Uterus (tissue), 4 donors: ENCODE measurements around the gene PIPOX. TPM values are rescaled to one million over a fixed set of nuclear protein-coding genes. Genes with fewer than 3 reads are reported as not detected.

Experiments
- DNase-seq, 2 donors: peaks; one replicate each; pipeline ENCODE4 v3.0.0-alpha.2; 2019 to 2020
- H3K27ac ChIP-seq, 2 donors: fragments of 200-600 bp; sonication (generic); 1 replicate in 1 of 2; 2 replicates in 1 of 2; pipeline ENCODE4 v1.5.1; 2016 to 2018
- H3K27me3 ChIP-seq, 2 donors: fragments of 200-600 bp; sonication (generic); one replicate each; pipeline ENCODE4 v1.5.1; 2018 to 2019; ENCODE audit warnings: control low read depth in 1 of 2
- H3K36me3 ChIP-seq, 2 donors: fragments of 200-600 bp; sonication (generic); one replicate each; pipeline ENCODE4 v1.5.1; 2019; ENCODE audit warnings: control low read depth in 1 of 2
- H3K4me1 ChIP-seq, 2 donors: fragments of 200-600 bp; sonication (generic); one replicate each; pipeline ENCODE4 v1.5.1; 2018 to 2019; ENCODE audit warnings: control low read depth in 1 of 2
- H3K4me3 ChIP-seq, 2 donors: fragments of 200-600 bp; sonication (generic); 1 replicate in 1 of 2; 2 replicates in 1 of 2; pipeline ENCODE4 v1.5.1; 2018 to 2019; ENCODE audit warnings: mild to moderate bottlenecking in 1 of 2
- H3K9me3 ChIP-seq, 2 donors: fragments of 200-600 bp; sonication (generic); one replicate each; pipeline ENCODE4 v1.5.1; 2019; ENCODE audit warnings: control low read depth in 1 of 2
- CTCF ChIP-seq, 4 experiments: fragments of 200-600 bp in 2 of 4; fragments of 450-650 bp in 2 of 4; sonication (generic) in 2 of 4; IDR thresholded peaks; one replicate each; pipeline ENCODE4 v1.5.1; 2016 to 2019; ENCODE audit warnings: antibody characterized with exemption in 4 of 4, mild to moderate bottlenecking in 2 of 4, moderate library complexity in 1 of 4
- POLR2A ChIP-seq, 2 donors: fragments of 450-650 bp; IDR thresholded peaks; one replicate each; pipeline ENCODE4 v1.6.1; 2016; ENCODE audit warnings: antibody characterized with exemption in 2 of 2, mild to moderate bottlenecking in 1 of 2, moderate library complexity in 1 of 2
- intact Hi-C: fragments of 100-400 bp; cut with DNase I; formaldehyde crosslinking; loops from one replicate; pipeline ENCODE4 v1.15.1; 2023; ENCODE audit warnings: low total_unique reads
- total RNA-seq, 4 donors: library from RNA; depleted of rRNA in 3 of 4; stranded (reverse); fragments of >200 nt in 3 of 4; gene quantifications; one replicate each; pipeline versions ENCODE4 v1.1.0 to v1.2.4, GENCODE V29; 2014 to 2023
- donor health status: DM: yes; HTN: yes; CAD: no.

PIPOX gene
- total RNA-seq, 4 donors from 2014 or later: 0.59 to 7.4 (median 2.9) TPM

- intact Hi-C loops: no loop called here
- H3K27ac ChIP-seq: no peak overlapping the region
- no peak overlapping the region for H3K4me3 ChIP-seq
- H3K4me1 ChIP-seq: no peaks in the 10 kb centered on the region
- H3K9me3 ChIP-seq: no peaks in the 10 kb centered on the region
- no peaks in the 10 kb centered on the region for H3K27me3 ChIP-seq
- no peak for TF ChIP-seq POLR2A (IDR thresholded peaks at IDR 0.05)
- TF ChIP-seq CTCF (IDR thresholded peaks at IDR 0.05): no peak
- DNase-seq: no peak
- no peaks in the 10 kb centered on the region for H3K36me3 ChIP-seq
These were observed 3.5 kb downstream of the PIPOX start for GRCh38 chr17:29046473-29046839.

- H3K4me3 ChIP-seq: no peak overlapping the region
- no peaks in the 10 kb centered on the region for H3K9me3 ChIP-seq
- H3K4me1 ChIP-seq: no peaks in the 10 kb centered on the region
- no peaks in the 10 kb centered on the region for H3K27me3 ChIP-seq
- no peak for DNase-seq
- intact Hi-C loops: no loop called here
- no peak for TF ChIP-seq CTCF (IDR thresholded peaks at IDR 0.05)
- no peak for TF ChIP-seq POLR2A (IDR thresholded peaks at IDR 0.05)
- no peak overlapping the region for H3K27ac ChIP-seq
- no peaks in the 10 kb centered on the region for H3K36me3 ChIP-seq
These were observed 5.8 kb downstream of the PIPOX start for GRCh38 chr17:29048440-29049368.

- Histone ChIP-seq H3K9me3 (no peaks in the 10 kb centered on the region), H3K4me1 (no peaks in the 10 kb centered on the region), H3K27ac (no peak overlapping the region), H3K4me3 (no peak overlapping the region), H3K36me3 (no peaks in the 10 kb centered on the region), H3K27me3 (no peaks in the 10 kb centered on the region)
- intact Hi-C loops: no loop called here
- TF ChIP-seq CTCF (IDR thresholded peaks at IDR 0.05) (no peak), POLR2A (IDR thresholded peaks at IDR 0.05) (no peak)
- no peak for DNase-seq
These were observed 6.7 kb downstream of the PIPOX start for GRCh38 chr17:29049541-29050145.

GRCh38 chr17:29050176-29050575 is 7.2 kb downstream of the PIPOX start:
- TF ChIP-seq POLR2A (IDR thresholded peaks at IDR 0.05): no peak
- TF ChIP-seq CTCF (IDR thresholded peaks at IDR 0.05): no peak
- Histone ChIP-seq H3K27ac (no peak overlapping the region), H3K36me3 (no peaks in the 10 kb centered on the region), H3K27me3 (no peaks in the 10 kb centered on the region), H3K4me3 (no peak overlapping the region), H3K4me1 (no peaks in the 10 kb centered on the region), H3K9me3 (no peaks in the 10 kb centered on the region)
- intact Hi-C loops: no loop called here
- DNase-seq: no peak

GRCh38 chr17:29051194-29051593 is 8.3 kb downstream of the PIPOX start:
- no peaks in the 10 kb centered on the region for H3K27me3 ChIP-seq
- H3K9me3 ChIP-seq: no peaks in the 10 kb centered on the region
- no peaks in the 10 kb centered on the region for H3K36me3 ChIP-seq
- no peaks in the 10 kb centered on the region for H3K4me1 ChIP-seq
- TF ChIP-seq POLR2A (IDR thresholded peaks at IDR 0.05) (no peak), CTCF (IDR thresholded peaks at IDR 0.05) (no peak)
- H3K27ac ChIP-seq: no peak overlapping the region
- no peak overlapping the region for H3K4me3 ChIP-seq
- DNase-seq: no peak
- intact Hi-C loops: no loop called here
